Measurements from ENCODE around the gene MRPL27. TPM values are rescaled to one million over a fixed set of nuclear protein-coding genes. Genes with fewer than 3 reads are reported as not detected.
"Not testable (repeated sequence)": the region's sequence is repeated elsewhere in the genome, so short reads cannot be mapped to it uniquely, and the experiment has no call there.

The MRPL27 gene
- polyA plus RNA-seq, 4 donors: 66.1 to 83.0 (median 76.9) TPM

- no peak for DNase-seq (ENCODE audit: low read depth in 4 of 4, low spot score in 2 of 4)
Observed at GRCh38 chr17:50347117-50347893, 25.7 kb downstream of the MRPL27 start.

GRCh38 chr17:50346313-50347116, 26.5 kb downstream of the MRPL27 start:
- DNase-seq (ENCODE audit: low read depth in 4 of 4, low spot score in 2 of 4): no peak

GRCh38 chr17:50345432-50346312, 27.3 kb downstream of the MRPL27 start, which contains the start of gene XYLT2:
XYLT2 (plus strand) TSS chr17:50346126; CDS start chr17:50346141, 15 bp downstream.
- peak in 2 of 4 donors; percentile 70 to 76 for DNase-seq (ENCODE audit: low read depth in 4 of 4, low spot score in 2 of 4)

GRCh38 chr17:50344731-50345365, 28.1 kb downstream of the MRPL27 start:
- no peak for DNase-seq (ENCODE audit: low read depth in 4 of 4, low spot score in 2 of 4)

GRCh38 chr17:50339381-50339780, 33.6 kb downstream of the MRPL27 start:
- no peak for DNase-seq (ENCODE audit: low read depth in 4 of 4, low spot score in 2 of 4)

- DNase-seq (ENCODE audit: low read depth in 4 of 4, low spot score in 2 of 4): no peak
Observed at GRCh38 chr17:50338645-50339044, 34.3 kb downstream of the MRPL27 start.

- no peak for DNase-seq (ENCODE audit: low read depth in 4 of 4, low spot score in 2 of 4)
Observed at GRCh38 chr17:50337956-50338355, 35.0 kb downstream of the MRPL27 start.

GRCh38 chr17:50333291-50334057, 39.5 kb downstream of the MRPL27 start:
- not testable (repeated sequence) for DNase-seq (ENCODE audit: low read depth in 4 of 4, low spot score in 2 of 4)

- no peak for DNase-seq (ENCODE audit: low read depth in 4 of 4, low spot score in 2 of 4)
Observed at GRCh38 chr17:50332196-50332595, 40.8 kb downstream of the MRPL27 start.

- no peak for DNase-seq (ENCODE audit: low read depth in 4 of 4, low spot score in 2 of 4)
Observed at GRCh38 chr17:50331085-50331791, 41.7 kb downstream of the MRPL27 start.

- no peak for DNase-seq (ENCODE audit: low read depth in 4 of 4, low spot score in 2 of 4)
Observed at GRCh38 chr17:50330151-50330775, 42.7 kb downstream of the MRPL27 start.

GRCh38 chr17:50329716-50330115, 43.3 kb downstream of the MRPL27 start:
- no peak for DNase-seq (ENCODE audit: low read depth in 4 of 4, low spot score in 2 of 4)

- peak in 1 of 4 donors; percentile 60 for DNase-seq (ENCODE audit: low read depth in 4 of 4, low spot score in 2 of 4)
Observed at GRCh38 chr17:50328363-50329325, 44.3 kb downstream of the MRPL27 start.

GRCh38 chr17:50326831-50327364, 46.1 kb downstream of the MRPL27 start:
- no peak for DNase-seq (ENCODE audit: low read depth in 4 of 4, low spot score in 2 of 4)

GRCh38 chr17:50325906-50326305, 47.1 kb downstream of the MRPL27 start:
- no peak for DNase-seq (ENCODE audit: low read depth in 4 of 4, low spot score in 2 of 4)

- DNase-seq (ENCODE audit: low read depth in 4 of 4, low spot score in 2 of 4): no peak
Observed at GRCh38 chr17:50323060-50323459, 49.9 kb downstream of the MRPL27 start.

GRCh38 chr17:50322271-50322670, 50.7 kb downstream of the MRPL27 start:
- DNase-seq (ENCODE audit: low read depth in 4 of 4, low spot score in 2 of 4): no peak
